GM10847 (cell line): ENCODE measurements around the gene KIF18B.

Experiments
- POLR2A ChIP-seq: IDR thresholded peaks from 2 replicates; pipeline ENCODE4 v1.6.1; 2011; ENCODE audit not compliant: insufficient read length; ENCODE audit errors: extremely low read depth

KIF18B gene

DNA sequence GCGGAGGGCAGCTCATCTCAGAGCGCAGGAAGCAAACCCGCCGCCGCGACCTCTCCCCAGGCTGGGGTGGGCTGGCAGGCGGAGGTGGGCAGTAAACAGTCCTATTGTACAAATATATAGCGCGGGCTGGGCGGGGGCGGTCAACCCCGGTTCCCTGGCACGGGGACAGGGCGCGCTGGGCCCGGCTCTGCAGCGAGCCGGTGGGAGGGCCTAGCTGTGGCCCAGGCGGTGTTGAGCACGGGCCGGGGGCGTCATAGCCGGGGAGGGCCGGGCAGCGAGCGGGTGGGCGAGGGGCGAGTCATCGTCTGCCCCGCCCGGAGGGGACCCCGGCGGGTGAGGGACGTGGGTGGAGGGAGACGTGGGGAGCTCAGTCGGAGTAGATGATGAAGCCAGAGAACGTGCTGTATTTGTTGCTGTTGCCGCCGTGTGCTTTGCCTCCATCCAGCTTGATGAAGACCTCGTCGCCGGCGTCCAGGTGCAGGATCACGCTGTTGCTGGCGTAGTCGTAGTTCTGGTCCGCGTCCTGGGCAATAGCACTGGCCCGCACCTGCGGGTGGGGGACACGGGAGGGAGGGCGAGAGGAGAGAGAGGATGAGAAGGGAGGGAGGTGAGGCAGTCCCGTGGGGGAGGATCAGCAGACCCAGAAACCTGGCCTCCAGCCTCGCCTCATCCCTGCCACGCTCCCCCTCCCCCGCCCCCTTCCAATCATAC, 12.4 kb upstream of the KIF18B start:
- no peak for TF ChIP-seq POLR2A

DNA sequence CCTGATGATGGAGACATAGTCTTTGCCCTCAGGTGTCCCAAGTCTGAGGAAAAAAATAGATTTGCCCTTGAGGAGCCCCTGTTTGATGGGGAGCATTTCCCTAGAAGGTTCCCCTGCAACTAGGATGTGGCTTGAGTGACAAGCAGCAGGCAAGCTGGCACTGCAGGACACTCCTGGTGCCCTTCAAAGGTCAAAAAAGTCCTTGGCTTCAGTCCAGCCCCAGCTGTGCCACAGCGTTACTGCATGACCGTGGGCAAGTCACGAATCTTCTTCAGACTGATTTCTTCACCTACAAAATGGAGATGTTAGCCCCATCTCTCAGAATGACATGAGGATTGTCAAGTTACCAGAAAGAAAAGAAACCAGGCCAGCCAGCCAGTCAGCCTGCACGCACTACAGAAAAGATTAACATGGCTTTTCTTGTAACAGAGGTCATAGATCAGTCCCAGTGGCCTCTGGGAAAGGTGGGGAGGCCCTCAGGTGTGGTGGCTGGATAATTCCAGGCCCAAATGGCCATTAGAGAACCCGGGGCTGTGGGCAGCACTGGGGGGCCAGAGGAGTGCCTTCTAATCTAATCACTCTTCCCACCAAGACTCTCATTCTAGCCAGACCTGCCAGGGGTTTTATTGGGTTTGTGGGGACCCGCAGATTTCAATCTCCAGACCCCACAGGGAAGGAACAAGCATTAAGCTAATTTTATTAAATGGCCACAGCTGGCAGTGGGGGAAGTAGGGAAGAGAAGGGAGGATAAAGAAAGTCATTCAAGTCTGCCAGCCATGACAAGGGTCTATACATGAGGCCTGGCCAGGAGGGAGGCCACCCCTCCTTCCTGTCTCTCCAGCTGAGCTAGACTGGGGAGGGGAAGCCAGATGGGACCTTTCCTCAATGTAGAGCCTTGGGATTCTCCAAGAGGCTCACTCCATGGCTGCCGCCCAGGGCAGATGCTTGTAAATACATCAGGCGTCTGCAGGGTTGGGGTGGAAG, 9.7 kb upstream of the KIF18B start:
- TF ChIP-seq POLR2A = no peak

DNA sequence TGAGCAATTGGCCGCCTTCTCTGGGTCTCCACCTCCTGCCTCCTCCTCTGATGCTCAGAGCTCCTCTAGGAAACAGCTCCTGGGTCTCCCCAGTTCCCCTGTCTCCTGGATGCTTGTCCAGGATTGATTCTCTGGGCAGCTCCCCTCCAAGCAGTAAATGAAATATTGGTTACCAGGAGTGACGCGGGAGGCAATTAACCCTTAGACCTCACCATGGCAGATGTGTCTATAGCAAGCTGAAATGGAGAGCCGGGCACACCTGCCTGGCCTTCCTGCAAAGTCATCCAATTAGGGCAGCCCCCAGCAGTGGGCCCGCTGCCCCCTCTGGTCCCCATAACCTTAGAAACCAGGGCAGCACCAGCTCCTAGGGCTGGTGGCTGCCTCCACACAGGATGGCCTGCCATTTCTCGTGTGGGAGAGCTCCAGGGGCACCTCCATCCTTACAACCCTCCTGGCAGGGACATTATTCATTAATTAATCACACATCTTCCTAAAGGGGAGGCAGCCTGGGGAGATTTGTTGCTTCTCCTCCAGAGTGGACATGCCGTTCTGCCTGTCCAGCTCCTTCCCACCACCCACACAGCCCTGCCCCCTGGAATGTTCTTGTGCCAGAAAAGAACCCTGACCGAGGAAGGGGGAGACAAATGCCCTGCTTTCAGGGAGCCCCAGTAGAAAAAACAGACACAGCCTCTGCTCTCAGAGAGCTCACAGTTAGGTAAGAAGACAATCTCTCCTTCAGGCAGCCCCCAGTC, 8.3 kb upstream of the KIF18B start:
- TF ChIP-seq POLR2A = no peak

DNA sequence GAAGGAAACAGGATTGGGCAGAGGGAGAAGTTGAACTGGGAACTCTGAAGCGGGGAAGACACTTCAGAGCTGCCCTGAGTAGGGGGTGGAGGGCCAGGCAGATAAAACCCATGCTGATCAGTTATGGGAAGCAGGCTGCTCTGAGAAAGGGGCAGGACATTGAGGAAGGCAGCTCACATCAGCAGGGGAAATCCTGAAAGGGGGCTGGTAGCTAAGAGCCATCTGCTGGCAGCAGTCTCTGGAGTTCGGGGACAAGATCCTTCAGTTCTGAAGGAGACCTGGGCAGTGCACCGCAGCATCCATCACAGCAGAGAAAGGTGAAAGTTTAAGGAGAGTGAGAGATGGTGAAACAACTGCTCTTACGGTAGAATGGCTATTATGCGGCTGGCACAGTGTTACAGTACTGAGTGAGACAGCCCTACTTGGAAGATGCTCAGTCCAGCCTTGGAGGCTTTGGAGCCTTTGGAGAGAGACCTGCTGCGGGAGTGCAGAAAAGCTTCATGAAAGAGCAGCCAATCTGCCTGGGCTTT, 5.4 kb upstream of the KIF18B start:
- TF ChIP-seq POLR2A = no peak

DNA sequence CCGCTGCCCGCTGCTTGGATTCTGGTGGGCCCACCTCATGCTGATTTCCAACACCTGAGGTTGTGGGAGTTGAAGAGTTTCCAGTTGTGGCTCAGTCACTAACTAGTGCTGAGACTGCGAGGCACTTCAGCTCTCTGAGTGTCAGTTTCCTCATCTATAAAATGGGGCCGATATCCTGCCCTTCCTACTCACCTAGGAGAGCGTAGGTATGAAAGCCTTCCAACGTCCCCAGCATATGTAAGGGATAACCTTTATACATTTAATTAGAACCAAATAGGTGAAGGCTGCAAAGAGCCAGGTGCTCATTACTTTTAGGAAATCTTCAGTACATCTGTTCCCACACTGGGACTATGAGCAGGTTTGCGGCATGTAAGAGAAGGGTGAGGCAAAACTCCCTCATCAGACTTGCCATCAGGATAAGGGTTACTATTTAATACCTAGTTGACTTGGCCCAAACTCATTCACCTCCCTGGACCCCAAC, 782 bp upstream of the KIF18B start:
- TF ChIP-seq POLR2A = no peak

DNA sequence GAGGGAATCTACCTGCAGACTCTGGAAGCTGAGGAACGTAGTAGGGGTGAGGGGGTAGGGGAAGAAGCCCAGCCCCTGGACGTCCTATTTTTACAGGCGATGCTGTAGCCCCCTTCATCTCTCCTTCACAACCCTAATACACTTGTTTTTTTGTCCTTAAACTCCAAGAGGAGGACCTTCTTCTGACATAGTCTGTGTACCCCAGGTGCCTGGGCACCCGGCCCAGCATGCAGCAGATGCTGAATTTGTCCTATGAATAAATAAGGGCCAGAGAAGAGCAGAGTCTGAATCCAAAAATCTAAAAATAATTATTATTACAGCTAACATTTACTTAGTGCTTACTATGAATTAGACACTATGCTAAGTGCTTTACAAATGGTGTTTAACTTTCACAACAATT, 5.1 kb downstream of the KIF18B start:
- no peak for TF ChIP-seq POLR2A

DNA sequence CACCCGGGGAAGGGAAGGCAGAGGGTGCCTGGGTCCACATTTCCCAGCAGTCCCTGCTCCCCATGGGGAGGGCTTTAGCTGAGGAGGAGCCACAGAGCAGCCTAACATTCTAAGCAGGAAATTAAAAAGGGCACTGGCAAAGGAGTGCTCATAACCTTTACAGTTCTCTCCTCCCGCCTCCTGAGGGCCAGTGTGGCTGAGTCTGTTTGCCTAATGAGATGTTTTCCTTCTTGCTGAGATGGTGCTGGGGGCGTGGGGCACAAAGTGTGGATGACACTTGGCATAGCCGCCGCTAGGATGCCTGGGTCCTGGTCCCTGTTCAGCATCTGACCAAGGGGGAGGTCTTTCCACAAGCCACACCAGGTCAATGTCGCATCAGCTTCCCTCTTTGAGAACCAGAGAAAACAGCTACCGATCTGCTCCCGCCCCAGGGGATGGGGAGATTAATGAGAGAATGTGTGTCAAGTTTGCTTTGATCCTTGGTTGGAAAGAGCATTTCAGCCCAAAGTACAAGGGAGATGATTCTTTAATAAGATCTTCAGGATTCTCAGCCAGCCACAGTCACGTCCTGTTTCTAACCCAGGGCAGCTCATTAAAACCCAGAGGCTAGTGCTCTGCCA, 5.8 kb downstream of the KIF18B start:
- no peak for TF ChIP-seq POLR2A

DNA sequence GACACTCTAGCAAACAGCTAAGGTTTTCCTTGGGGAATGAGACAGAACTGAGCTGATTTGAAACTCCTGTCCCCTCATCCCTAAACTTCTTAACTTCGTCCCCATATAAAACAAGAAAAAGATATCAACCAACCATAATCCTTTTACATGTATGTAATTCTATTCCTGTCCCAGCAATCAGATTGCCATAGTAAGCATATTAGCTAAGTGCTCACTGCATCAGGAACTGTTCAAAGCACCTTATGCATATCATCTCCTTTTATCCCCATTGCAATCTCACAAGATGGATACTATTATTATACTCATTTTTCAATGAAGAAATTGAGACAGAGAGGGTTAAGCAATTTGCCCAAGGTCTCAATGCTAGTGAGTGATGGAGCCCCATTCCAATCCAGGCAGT, 6.8 kb downstream of the KIF18B start:
- no peak for TF ChIP-seq POLR2A

DNA sequence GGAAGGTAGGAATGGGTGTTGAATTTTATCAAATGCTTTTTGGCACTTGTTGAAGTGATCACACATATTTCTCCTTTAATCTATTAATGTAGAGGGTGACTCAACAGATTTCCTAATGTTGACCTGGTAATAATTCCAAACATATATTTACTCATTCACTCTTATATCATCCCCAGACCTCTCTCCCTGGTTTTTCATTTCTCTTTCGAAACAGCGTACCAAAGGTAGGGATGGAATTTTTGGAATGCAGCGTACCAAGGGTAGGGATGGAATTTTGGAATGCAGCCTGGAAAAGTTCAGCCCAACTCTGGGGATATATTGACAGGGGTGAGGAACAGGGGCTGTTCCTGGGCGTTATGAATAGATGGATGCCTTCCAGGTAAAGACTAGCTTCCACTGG, 7.3 kb downstream of the KIF18B start:
- no peak for TF ChIP-seq POLR2A

DNA sequence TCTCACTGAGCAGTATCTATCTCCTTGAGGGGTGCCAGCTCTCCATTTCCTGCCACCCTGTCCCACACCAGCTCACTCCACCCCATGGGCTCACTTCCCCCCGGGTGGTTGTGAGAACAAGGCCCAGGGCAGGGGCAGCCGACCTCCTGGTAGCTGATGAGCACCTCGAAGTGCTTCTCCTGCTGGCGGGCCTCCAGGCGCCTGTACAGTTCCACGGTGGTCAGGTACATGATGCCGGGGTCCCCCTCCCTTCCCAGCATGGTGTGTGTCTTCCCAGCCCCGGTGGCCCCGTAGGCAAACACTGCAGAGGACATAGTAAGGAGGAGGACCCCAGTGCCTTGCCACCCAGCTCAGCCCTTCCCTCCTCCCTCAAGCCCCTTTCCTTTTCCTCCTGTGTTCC, 12.5 kb downstream of the KIF18B start:
- no peak for TF ChIP-seq POLR2A

DNA sequence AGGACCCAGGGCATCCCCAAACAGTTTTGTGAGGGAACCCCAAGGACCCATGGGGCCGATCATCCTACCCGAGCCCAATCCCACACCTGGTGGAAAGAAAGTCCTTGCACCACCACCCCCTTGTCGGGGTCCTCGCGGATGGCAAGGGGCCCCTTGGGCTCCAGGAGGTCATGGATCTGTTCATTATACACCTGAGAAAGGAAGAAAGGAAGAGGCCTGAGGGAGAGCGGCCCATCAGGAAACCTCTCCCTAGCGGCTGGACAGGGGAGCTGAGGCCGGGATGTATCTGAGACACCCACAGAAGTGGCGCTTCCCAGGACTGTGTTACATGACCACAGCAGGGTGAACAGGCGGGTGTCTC, 12.8 kb downstream of the KIF18B start:
- TF ChIP-seq POLR2A = no peak

DNA sequence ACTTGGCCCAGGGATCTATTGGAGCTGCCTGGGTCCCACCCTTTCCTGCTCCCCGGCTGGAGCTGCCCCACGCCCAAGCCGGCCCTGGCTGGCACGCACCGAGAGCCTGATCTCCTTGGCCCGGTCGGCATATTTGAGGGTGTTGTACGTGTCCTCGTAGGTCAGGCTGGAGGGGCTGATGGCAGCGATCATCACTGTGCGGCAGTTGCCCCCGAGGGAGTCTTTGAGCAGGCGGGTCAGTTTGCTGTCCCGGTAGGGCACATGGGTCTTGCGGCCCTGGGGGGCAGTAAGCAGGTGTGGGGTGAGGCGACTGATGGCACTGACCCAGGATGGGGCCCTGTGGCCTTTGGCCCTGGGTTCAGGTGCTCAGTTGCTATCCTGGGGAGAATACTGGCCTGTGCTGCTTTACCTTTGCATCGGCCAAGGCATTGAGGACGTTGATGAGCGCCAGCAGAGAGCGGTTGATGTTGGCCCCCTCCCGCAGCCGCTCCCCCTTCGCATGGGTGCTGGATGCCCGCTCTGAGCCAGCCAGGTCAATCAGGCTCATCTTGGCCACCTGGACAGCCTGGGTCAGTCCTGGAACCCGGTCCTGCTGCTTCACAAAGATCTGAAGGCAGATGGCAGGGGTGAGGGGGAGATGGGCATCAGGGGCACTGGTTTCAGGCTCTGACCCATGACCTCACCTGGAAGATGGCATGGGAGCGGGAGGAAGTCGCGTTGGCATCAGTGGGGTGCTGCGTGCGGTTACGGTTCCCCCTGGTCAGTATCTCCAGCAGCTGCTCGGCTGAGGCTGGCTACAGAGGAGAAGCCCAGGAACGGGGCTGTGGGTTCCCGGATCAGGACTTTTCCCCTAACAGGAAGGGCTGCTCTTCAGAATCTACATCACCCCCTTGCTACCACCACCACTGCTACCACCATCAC, 13.5 kb downstream of the KIF18B start:
- no peak for TF ChIP-seq POLR2A

DNA sequence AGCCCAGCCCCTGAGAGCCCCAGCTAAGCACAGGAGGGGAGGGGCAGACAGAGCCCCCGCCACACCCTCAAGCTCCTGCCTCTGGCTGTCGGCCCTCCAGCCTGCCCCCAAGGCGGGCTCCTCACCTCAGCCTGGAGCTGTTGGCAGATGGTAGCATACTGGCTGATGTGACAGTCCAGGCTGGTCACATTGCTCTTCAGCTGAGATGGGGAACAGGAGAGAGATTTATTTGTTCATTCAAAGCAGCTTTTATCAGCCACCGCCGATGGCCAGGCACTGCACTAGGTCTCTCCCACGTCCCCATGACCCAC, 14.8 kb downstream of the KIF18B start:
- no peak for TF ChIP-seq POLR2A
